NCI-H1694 (cell line): ENCODE data around the gene CPEB3.
"Not testable (repeated sequence)": the region's sequence is repeated elsewhere in the genome, so short reads cannot be mapped to it uniquely, and the experiment has no call there.

Experiments used
- DNase-seq: peaks from one replicate; lab custom pipeline; 2025; lab: John Stamatoyannopoulos, UW

CPEB3 gene

DNA sequence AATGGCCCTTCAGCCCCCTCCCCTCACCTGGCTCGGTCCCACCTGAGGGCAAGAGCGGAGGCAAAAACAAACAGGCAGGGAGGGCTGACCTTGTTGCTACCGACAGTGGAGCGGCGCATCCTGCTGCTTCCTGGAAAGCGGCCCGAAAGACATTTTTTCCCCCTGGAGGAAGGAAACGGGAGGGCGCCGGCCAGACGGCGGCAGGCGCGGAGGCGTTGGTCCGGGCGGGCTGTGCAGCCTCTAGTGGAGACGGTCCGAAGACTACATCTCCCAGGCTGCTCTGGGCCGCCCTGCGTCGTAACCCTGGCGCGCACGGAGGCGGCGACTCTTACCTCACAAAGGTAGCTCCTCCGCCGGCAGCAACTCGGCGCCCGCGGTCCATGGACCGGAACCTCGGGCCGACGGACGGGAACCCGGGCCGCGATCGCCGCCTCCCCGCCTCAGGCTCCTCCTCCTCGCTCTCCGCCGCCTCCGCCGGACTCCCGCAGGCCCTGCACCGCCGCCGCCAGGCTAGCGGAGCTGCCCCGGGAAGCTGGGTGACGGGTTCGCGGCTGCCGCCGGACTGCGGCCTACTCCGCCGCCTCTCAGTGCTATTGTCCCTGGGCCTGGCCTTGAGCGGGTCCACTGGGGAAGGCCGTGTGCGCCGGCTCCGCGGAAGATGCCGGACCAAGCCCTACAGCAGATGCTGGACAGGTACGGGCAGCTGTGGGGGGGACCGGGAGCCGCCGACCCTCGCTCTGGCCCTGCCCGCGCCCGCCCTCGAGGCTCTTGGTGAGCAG is at the start of gene CPEB3, which contains the start of gene MARCHF5:
Gene CPEB3 (minus strand): TSS at position 242 of the 779 bp plus-strand sequence. CDS start 50,728 bp downstream, outside the sequence.
Gene MARCHF5 (plus strand): TSS at position 331 of the 779 bp plus-strand sequence. CDS start 328 bp downstream, at position 659.
- peak; percentile 83 for DNase-seq

DNA sequence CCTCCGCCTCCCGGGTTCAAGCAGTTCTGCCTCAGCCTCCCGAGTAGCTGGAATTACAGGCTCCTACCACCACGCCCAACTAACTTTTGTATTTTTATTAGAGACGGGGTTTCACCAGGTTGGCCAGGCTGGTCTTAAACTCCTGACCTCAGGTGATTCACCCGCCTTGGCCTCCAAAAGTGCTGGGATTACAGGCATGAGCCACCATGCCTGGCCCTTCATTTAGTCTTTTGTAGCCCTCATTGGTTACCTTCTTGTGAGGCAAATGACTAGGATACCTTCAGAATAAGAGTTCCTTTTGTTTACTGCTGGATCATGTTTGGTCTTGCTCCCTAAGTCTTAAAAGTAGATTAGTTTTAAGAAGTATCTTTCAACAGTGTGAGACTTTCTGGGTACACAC is 39.0 kb upstream of the CPEB3 start:
- DNase-seq, result not testable (repeated sequence)

DNA sequence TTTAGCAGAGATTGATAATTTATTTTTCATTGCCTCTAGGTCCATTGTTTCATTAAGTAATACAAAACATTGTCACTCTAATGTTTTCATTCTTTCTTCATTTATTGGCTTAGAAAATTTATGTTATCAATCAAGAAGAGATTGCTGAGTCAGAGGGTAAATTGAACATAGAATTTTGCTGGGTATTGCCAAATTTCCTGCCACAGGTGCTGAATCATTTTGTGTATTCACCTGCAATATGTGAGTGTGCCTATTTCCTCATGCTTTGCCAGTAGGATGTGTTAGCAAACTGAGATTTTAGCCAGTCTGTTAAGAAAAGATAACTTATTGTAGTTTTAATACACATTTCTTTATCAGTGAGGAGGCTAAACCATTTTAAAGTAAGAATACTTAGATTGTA is 38.1 kb upstream of the CPEB3 start:
- no peak for DNase-seq

DNA sequence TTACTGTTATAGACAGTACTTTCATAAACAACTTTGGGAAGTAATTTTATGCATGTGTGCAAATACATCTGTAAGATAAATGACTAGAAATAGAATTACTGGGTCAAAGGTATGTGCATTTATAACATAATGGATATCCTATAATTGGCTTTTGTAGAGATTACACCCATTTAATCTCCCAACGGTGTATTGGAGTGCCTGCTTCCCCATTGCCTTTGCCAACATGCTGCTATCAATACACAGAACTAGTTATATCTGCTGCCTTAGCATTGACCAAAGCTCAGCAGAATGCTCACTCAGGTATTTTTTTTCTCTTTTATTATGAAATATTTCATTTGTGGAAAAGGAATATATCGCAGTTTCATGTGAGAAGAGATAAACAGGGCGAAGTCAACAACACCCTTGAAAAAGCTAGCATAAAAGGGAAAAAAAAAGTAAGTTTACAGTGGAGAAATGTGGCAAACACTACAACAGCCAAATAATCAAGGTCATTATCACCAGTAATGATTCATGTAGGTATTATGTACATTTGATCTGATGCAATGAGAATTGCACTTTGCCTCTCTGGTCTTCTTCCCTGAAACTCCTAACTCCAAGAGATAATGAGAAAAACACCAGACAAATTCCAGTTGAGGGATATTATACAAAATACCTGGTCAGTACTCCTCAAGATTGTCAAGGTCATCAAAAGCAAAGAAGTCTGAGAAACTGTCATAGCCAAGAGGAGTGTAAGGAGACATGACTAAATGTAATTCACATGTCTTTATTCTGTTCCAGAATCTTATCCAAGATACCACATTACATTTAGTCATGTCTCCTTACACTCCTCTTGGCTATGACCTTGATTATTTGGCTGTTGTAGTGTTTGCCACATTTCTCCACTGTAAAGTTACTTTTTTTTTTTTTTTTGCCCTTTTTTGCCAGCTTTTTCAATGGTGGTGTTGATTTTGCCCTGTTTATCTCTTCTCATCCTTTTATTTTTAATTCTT is 36.9 kb upstream of the CPEB3 start:
- no peak for DNase-seq

DNA sequence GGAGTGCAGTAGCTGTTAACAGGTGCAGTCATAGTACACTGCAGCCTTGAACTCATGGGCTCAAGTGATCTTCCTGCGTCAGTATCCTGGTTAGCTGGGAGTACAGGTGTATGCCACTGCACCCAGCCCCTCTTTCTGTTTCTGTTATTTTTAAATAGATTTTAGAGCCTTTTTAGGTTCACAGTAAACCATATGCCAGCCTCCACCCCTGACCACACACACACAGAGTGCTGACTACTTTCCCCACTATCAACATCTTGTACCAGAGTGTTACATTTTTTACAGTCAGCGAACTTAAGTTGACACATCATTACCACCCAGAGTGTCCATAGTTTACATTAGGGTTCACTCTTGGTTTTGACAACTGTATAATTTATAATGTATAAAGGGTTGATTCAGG is 32.2 kb upstream of the CPEB3 start:
- no peak for DNase-seq

DNA sequence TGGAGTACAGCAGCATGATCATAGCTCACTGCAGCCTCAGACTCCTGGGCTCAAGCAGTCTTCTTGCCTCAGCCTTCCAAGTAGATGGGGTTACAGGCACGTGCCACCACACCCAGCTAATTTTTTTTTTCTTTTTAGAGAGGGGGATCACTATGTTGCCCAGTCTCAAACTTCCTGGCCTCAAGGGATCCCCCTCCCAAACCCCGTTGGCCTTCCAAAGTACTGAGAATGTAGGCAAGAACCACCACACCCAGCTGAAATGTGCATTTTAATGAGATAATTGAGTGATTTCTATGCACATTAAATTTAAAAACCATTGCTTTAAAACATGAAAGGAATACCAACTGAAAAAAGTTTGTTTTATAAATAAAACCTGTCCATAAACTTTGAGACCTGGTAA is 25.7 kb upstream of the CPEB3 start:
- DNase-seq, result no peak

DNA sequence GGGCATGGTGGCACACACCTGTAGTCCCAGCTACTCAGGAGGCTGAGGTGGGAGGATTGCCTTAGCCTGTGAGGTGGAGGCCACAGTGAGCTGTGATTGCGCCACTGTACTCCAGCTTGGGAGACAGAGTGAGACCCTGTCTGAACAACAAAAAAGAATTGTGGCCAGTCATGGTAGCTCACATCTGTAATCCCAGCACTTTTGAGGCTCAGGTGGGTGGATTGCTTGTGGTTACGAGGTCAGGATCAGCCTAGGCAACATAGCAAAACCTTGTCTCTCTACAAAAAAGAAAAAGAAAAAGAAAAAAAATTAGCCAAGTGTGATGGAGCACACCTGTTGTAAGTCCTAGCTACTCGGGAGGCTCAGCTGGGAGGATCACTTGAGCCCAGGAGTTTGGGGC is 22.9 kb upstream of the CPEB3 start:
- no peak for DNase-seq

DNA sequence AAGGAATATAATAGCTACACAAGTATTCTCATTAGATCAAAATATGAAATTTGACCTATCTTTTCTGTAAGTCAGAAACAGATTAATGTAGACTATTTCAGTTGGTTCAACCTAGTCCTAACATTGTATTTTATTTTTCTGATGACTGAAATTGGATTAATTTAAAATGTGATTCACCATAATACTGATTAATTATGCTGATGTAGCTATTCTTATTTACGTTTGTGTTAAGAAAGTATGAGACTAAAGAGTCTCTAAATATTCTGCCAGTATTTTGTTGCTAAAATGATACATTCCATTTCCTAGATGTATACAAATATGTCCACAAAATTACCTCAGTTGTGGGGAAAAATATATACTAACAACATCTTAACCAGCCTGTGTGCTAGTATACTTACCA is 18.4 kb upstream of the CPEB3 start:
- DNase-seq, result no peak

DNA sequence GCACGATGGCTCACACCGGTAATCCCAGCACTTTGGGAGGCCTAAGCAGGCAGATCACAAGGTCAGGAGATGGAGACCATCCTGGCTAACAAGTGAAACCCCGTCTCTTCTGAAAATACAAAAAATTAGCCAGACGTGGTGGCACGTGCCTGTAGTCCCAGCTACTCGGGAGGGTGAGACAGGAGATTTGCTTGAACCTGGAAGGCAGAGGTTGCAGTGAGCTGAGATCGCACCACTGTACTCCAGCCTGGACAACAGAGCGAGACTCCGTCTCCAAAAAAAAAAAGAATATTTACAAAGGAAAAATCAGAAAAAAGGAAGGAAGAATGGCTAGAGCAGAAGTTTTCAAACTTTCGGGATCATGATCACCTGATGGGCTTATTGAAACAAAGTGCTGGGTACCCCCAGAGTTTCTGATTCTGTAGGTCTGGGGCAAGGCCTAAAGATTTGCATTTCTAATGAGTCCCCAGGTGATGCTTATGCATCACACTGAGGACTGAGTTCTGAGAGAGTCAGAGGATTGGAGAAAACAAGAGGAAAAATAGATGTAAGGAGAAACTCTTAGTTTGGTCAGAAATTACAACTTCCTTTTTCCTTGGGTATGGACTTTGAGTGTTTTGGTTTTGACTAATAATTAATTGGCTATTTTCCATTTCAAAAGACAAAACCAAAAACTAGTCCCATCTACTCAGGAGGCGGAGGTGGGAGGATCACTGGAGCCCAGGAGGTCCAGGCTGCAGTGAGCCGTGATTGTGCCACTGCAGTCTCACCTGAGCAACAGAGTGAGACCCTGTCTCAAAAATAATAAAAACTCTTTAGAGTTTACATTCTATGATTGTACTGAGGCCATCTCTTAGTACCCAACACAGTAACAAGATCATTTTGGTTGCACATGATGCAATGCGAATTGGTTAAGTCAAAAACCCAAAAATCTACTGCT is 14.5 kb upstream of the CPEB3 start:
- no peak for DNase-seq

DNA sequence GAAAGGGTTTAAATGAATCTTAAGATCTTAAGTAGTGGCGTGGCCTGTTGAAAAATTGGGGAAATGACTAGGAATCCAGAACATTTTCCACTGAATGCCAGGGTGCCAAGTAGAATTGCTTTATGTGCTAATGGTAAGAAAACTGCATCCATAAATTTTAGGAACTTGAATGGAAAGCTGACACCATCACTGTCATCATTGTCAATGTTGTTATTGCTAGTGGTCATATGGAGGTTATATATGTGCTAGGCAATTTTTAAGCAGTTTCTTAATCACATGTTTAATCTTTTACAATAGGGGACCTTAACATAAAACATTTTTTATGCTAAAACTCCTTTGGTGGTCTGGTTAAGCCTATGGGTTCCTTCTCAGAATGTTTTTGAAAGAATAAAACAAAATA is 13.2 kb upstream of the CPEB3 start:
- DNase-seq, result no peak

DNA sequence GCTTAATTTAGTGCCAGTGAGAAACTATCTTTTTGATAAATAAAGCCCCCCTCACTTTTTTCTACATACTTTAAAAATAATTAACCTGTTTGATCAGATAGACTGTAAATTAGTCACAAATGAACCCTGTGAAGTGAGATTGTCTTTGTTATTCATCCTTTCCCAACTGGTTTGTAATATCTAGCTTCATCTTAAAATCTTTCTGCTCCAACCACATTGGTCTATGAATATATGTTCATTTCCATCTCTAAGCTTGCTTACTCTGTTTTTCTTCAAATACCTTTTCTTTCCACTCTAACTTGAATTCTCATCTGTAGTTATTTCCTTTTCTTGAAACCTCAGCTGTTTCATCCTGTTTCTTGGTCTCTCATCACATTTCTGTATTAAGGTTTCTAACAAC is 12.2 kb upstream of the CPEB3 start:
- no peak for DNase-seq

DNA sequence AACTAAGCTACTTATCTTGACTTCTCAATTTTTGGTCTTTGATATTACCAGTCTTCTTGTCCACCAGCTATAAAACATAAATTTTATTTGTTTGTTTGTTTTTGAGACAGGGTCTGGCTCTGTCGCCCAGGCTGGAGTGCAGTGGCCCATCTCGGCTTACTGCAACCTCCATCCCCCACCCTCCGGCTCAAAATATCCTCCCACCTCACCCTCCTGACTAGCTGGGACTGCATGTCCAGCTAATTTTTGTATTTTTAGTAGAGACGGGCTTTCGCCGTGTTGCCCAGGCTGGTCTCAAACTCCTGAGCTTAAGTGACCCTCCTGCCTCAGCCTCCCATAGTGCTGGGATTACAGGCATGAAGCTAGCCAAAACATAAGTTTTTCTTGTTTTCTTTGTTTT is 7.6 kb upstream of the CPEB3 start:
- DNase-seq, result no peak

DNA sequence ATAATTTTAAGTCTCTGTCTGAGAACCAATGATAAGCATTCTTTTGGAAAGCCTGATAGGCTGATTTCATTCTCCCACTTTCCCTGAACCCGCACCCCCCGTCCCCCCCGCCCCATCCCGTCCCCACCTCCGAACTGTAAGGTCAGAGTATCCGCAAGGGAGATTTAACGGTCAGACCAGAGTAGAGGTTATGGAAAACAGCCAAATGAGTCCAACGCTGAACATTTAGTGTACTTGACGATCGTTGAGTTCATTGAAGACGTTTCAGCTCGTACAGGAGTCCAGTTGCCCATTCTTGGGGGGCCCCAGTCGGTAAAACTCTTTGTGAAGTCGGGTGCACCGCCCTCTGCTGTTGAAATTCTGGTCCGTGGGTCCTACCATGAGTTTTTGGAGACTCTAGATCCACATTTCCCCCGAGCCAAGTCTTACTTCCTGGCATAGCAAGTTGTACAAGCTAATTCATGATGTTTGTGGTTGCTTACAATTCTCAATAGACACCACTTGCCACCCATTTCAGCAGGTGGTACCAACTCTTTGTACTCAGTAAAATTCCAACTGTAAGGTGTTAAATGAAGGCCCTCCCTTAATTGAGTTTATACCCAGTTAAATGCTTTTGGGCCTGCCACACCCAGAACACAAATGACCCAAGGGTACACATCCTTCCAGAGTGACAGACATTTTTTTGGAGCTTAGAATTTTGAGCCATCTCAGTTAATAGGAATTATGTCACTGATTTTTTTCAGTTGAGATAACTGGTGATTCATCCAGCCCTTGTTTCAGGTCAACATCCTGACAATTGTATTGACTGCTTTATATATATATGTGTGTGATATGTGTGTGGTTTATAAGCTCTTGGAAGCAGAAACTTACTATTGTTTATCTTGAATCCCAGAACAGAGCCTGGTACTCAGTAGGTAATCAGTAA is 1.3 kb upstream of the CPEB3 start:
- peak; percentile 8 for DNase-seq

DNA sequence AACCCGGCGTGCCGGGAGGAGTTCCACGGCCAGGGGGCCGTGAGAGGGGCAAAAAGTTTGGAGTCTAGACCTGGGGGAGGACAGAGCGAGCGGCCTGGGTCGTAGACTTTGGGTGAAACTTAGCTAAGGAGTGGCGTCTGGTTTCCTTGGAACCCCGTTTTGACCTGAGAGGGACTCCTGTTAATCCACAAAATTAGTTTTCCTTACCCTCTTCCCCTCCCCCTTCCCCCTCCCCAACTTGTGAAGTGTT is 663 bp upstream of the CPEB3 start:
- DNase-seq, result no peak

DNA sequence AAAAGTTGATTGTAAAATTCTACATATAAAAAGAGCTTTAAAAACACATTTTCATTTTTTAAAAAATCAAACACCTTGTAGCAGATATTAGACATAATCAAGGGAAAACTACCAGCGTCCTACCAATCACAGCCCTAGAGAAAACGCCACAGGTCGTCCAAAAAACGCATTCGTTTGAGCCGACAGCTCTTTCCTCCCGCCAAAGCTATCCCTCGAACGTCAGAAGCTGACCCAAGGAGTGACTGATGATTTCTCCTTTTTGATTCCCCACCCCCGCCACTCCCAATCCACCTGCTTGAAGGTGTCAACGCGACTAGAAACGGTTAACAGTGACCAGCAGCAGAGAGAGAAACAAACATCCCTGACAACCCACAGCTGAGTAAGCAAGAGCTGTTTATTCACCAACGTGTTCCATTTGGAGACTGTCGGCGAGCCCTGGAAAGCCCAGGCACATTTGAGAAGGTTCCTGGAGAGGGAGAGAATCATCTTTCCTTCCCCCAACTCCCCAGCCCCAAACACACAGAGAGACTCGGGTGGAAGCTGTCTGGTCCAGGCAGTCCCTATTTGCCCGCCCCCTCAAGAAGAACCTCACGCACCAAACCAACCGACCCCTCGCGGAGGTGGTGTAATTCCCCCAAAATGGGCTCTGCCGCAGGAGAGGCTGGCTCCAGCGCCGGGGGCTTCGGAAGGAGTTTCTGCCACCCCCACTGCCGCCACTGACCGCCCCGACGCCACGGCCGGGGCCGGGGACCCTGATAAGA is 622 bp downstream of the CPEB3 start:
- peak; percentile 9 for DNase-seq

DNA sequence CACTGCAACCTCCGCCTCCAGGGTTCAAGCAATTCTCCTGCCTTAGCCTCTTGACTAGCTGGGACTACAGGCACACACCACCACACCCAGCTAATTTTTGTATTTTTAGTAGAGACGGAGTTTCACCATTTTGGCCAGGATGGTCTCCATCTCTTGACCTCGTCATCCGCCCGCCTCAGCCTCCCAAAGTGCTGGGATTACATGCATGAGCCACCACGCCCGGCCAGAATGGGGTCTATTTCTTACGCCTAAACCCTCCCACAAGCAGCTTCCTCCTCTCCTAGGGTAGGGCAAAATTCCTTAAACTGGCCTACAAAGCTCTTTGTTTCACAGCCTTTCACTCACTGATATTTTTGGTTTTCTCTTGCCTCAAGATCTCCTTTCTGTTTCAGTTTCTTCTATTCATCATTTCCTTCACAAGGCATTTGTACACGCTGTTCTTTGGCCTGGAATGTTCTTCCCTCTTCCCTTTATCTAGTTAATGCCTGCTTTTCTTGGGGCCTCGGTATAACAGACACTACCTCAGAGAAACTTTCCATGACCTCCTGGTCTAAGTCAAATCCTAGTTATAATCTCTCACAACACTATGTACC is 6.7 kb downstream of the CPEB3 start:
- DNase-seq, result no peak

DNA sequence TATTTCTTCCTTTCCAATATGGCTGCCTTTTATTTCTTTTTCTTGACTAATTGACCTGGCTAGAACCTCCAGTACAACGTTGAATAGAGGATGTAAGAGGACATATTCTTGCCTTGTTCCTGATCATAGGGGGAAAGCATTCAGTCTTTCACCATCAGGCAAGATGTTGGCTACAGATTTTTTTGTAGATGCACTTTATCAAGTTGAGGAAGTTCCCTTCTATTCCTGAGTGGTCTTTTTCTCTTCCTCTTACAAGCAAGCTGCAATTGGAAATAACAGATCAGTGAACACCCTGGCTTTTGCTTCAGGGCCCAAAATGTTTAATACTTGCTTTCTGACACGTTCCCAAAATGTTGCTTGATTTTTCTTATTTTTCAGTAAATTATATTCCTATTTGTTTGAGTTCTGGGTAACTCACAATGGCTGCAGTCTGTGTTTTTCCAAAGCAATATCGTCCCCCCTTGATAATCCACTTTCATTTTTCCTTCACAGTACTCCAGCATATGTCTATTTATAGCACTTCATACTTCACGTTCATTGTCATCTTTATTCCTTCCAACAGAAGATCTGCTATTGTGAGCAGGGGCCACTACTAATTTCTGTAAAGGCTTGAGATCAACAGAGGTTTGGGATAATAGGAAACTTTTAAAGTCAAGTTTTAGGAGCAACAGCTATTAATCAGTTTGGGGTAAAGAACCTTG is 11.7 kb downstream of the CPEB3 start:
- no peak for DNase-seq

DNA sequence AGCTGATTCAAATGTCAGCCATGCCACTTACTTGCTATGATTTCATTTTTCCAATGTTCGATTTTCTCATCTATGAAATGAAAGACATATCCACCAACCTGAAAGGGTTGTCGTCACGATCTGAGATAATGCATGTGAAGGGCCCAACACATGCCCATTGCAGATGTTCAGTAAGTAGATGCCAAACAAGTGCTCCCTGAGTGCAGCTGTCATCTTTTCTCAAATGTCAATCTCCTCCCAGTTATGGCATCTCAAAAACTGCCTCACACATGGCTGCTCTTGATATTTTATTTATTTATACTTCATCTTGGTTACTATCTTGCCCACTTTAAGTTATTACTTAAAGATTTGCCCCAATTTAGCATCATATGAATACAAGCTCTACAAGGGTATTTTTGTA is 16.8 kb downstream of the CPEB3 start:
- DNase-seq, result no peak

DNA sequence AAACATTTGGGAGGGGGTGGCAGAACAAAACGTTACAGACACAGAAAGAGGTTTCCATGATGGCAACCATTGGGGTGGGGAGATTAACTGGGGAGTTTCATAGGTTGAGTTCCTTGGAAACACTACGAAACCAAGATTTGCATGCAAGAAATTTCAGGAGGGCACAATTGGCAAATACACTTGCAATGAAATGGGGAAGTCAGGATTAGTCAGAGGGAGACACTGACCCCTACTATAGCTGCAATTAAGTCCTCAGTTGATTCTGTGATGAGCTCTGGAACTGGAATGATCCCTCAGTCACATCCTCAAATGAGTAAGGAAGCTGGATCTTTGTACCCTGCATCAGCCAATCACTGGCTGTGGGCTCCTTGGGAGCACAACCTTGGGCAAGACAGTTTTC is 22.1 kb downstream of the CPEB3 start:
- no peak for DNase-seq
